Measurements from ENCODE around the gene AGTPBP1. TPM values are rescaled to one million over a fixed set of nuclear protein-coding genes. Genes with fewer than 3 reads are reported as not detected.

Gene AGTPBP1
- total RNA-seq, 1 donor from 2014 or later: 27.8 TPM

DNA sequence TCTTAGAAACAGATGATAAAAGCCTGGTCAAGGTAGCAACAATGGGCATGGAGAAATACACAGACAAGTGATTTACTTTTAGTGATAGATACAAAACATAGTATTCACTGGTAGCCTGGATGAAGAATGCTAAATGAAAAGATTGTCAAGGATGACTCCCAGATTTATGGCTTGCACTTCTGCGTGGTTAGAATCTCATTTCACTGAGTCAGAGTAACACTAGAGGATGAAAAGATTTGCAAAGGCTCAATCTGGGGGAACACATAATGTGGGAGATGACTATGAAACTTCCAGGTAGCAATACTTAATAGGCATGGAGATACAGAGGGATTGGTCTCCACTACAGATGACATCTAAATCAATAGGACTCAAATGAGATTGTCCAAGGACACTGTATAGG lies 38.4 kb downstream of the AGTPBP1 start:
- H3K4me3 Mint-ChIP-seq: no peak overlapping the region
- intact Hi-C loops (cut with micrococcal nuclease): no loop called here
- no peaks in the 10 kb centered on the region for H3K27me3 Mint-ChIP-seq
- peaks cover 2% of the 10 kb centered on the region for H3K4me1 Mint-ChIP-seq
- no peaks in the 10 kb centered on the region for H3K9me3 Mint-ChIP-seq
- H3K27ac Mint-ChIP-seq: no peak overlapping the region
- no peak for DNase-seq
- peaks cover 6% of the 10 kb centered on the region for H3K36me3 Mint-ChIP-seq (ENCODE audit: low read depth)

DNA sequence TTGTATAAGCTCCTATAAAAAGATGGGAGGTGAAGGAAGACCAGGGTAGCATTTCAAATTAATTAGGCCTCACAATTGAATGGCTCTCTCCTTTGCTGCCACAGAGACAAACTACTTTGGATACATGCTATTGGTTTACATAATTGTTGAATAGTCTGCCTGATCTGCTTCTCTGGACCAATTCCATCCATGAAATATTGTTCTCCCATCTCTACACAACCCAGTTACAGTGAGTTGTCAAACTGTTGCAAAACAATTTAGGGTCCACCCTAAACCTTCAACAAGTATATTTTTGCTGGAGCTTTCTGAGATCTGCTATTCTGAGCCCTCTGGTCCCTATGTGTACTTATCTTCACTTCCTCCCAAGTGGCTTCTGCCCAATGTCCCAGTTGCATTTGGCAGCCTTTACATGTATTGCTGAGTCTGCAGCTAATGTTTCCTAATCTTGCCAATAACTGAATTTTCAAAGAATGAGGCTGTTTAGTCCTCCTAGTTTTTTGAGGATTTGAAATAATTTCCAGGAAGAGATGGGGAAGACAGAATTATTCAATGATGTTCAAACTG lies 38.9 kb downstream of the AGTPBP1 start:
- H3K27ac Mint-ChIP-seq: no peak overlapping the region
- H3K4me3 Mint-ChIP-seq: no peak overlapping the region
- H3K36me3 Mint-ChIP-seq (ENCODE audit: low read depth): peaks cover 6% of the 10 kb centered on the region
- H3K27me3 Mint-ChIP-seq: no peaks in the 10 kb centered on the region
- DNase-seq: no peak
- intact Hi-C loops (cut with micrococcal nuclease): no loop called here
- no peaks in the 10 kb centered on the region for H3K9me3 Mint-ChIP-seq
- peaks cover 3% of the 10 kb centered on the region for H3K4me1 Mint-ChIP-seq

DNA sequence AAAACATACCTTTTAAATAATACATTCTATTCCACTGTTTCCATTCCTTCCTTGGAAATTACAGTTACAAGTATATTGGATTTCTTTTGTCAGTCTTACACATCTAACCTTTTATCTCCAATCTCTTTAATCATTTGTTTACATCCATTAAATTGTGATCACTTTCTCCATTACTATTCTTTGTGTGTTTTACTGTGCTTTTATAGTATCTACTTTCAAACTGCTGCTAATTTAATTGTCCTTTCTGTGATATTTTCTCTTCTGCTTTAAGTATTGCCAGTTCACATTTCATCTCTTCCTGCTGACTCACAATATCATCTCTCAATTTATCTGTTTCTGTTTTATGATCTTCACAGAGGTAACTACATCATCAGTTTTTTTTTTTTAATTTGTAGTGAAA lies 39.6 kb downstream of the AGTPBP1 start:
- peaks cover 3% of the 10 kb centered on the region for H3K4me1 Mint-ChIP-seq
- peaks cover 4% of the 10 kb centered on the region for H3K36me3 Mint-ChIP-seq (ENCODE audit: low read depth)
- no peaks in the 10 kb centered on the region for H3K27me3 Mint-ChIP-seq
- no peak overlapping the region for H3K4me3 Mint-ChIP-seq
- no peak overlapping the region for H3K27ac Mint-ChIP-seq
- intact Hi-C loops (cut with micrococcal nuclease): no loop called here
- DNase-seq: no peak
- no peaks in the 10 kb centered on the region for H3K9me3 Mint-ChIP-seq

DNA sequence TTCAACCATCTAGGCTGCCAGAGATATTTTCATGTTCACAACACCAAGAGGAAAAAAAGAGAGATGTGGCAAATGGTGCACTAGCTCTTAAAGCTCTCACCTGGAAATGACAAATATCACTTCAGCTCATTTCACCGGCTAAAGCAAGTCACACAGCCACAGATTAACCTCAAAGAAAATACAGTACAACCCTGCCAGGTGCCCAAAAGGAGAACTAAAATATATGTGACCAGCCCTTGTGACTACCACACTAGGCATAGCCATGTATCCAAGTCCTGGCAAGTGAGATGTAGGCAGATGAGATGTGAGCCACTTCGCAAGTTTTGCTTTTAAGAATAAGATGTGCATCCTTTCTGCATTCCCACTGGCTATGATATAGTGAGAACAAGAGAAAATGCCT lies 41.4 kb downstream of the AGTPBP1 start:
- intact Hi-C loops (cut with micrococcal nuclease): no loop called here
- Mint-ChIP-seq H3K36me3 (ENCODE audit: low read depth) (no peaks in the 10 kb centered on the region), H3K27ac (no peak overlapping the region), H3K4me3 (no peak overlapping the region), H3K9me3 (no peaks in the 10 kb centered on the region), H3K27me3 (no peaks in the 10 kb centered on the region), H3K4me1 (peaks cover 3% of the 10 kb centered on the region)
- no peak for DNase-seq

DNA sequence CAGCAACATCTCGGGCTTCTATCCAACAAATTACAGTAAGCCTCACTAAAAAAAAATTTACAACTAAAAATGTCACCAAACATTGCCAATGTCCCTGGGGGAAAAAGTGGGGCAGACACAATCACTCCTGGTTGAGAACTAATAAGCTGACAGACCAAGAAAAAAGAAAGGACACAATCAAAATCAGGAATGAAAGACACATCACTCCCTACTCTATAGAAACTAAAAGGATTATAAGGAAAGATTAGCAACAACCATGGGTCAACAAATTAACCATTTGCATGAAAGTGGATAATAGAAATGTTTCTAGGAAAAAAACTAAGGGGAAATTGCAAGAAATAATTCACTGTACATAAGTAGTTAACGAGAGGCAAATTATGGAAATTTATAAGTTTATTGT lies 53.4 kb downstream of the AGTPBP1 start:
- intact Hi-C loops (cut with micrococcal nuclease): no loop called here
- no peak for DNase-seq
- no peak overlapping the region for H3K4me3 Mint-ChIP-seq
- H3K27ac Mint-ChIP-seq: no peak overlapping the region
- no peaks in the 10 kb centered on the region for H3K4me1 Mint-ChIP-seq
- H3K9me3 Mint-ChIP-seq: no peaks in the 10 kb centered on the region
- no peaks in the 10 kb centered on the region for H3K27me3 Mint-ChIP-seq
- H3K36me3 Mint-ChIP-seq (ENCODE audit: low read depth): peaks cover 17% of the 10 kb centered on the region

DNA sequence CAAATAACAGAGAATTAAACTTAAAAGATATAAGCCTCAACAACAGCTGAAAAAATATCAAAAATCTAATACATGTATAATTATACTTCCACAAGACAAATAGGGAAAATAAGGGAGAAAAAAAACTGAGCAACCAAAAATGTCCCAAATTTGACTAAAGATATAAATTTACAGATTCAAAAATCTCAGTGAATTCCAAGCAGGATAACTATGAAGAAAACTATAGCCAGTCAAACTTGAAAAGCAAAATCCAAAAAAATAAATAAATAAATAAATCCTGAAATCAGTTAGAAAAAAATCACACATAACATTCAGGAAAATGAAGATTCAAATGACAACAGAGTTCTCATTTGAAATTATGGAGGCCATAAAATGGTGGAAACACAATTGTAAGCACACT lies 56.7 kb downstream of the AGTPBP1 start:
- Mint-ChIP-seq H3K36me3 (ENCODE audit: low read depth) (peaks cover 13% of the 10 kb centered on the region), H3K9me3 (no peaks in the 10 kb centered on the region), H3K4me1 (no peaks in the 10 kb centered on the region), H3K4me3 (no peak overlapping the region), H3K27ac (no peak overlapping the region), H3K27me3 (no peaks in the 10 kb centered on the region)
- no peak for DNase-seq
- intact Hi-C loops (cut with micrococcal nuclease): no loop called here

DNA sequence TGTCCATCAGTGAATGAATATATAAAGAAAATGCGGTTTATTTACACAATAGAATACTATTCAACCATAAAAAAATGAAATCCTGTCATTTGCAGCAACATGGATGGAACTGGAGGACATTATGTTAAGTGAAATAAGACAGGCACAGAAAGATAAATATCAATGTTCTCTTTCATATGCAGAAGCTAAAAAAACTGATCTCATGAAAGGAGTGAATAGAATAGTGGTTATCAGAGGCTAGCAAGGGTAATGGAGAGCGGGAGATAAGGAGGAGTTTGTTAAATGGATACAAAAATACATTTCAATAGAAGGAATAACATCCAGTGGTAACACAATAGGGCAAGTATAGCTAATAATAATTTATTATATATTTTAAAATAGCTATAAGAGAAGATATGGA lies 65.0 kb downstream of the AGTPBP1 start:
- intact Hi-C loops (cut with micrococcal nuclease): no loop called here
- Mint-ChIP-seq H3K4me1 (no peaks in the 10 kb centered on the region), H3K9me3 (no peaks in the 10 kb centered on the region), H3K27ac (no peak overlapping the region), H3K4me3 (no peak overlapping the region), H3K27me3 (no peaks in the 10 kb centered on the region), H3K36me3 (ENCODE audit: low read depth) (peaks cover 18% of the 10 kb centered on the region)
- DNase-seq: no peak

DNA sequence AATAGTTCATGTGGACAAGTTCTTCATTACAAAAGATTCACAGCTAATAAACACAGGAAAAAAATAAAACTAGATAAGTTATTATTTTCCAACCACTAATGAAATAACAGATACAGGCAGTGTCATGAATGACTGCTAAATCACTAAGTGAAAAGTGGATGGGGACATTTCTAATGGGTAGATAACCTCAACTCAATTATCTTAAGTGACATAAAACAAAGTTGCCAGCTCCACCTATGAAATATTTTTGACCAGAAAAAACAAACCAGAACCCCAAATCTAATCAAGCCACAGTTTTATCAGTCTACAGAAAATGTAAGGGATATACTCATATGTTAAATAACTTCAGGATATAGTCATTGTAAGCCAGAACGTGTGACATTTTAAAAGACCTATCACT lies 74.4 kb downstream of the AGTPBP1 start:
- Mint-ChIP-seq H3K36me3 (ENCODE audit: low read depth) (peaks cover 18% of the 10 kb centered on the region), H3K9me3 (no peaks in the 10 kb centered on the region), H3K27me3 (no peaks in the 10 kb centered on the region), H3K4me3 (no peak overlapping the region), H3K27ac (no peak overlapping the region), H3K4me1 (no peaks in the 10 kb centered on the region)
- DNase-seq: no peak
- intact Hi-C loops (cut with micrococcal nuclease): no loop called here

DNA sequence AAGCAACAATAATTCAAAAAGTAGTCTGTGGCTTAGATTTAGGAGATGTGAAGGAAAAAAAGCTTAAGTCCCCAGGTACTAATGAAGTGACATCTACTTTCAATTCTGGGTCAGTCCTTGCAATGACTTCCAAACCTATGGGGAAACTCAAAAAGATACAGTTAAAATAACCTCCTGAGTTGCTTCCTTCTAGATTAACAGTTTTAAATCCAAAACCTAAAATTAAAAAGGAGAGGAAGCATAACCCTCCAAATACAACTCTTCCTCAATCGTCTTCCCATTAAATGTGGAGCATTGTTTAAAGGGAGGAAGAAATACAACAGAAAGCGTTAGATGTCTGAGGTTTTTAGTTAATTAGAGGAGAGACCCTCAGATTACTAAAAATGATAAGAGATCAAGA lies 75.7 kb downstream of the AGTPBP1 start:
- H3K36me3 Mint-ChIP-seq (ENCODE audit: low read depth): peaks cover 15% of the 10 kb centered on the region
- no peak overlapping the region for H3K27ac Mint-ChIP-seq
- DNase-seq: no peak
- no peaks in the 10 kb centered on the region for H3K27me3 Mint-ChIP-seq
- intact Hi-C loops (cut with micrococcal nuclease): no loop called here
- no peaks in the 10 kb centered on the region for H3K4me1 Mint-ChIP-seq
- H3K9me3 Mint-ChIP-seq: no peaks in the 10 kb centered on the region
- H3K4me3 Mint-ChIP-seq: no peak overlapping the region

DNA sequence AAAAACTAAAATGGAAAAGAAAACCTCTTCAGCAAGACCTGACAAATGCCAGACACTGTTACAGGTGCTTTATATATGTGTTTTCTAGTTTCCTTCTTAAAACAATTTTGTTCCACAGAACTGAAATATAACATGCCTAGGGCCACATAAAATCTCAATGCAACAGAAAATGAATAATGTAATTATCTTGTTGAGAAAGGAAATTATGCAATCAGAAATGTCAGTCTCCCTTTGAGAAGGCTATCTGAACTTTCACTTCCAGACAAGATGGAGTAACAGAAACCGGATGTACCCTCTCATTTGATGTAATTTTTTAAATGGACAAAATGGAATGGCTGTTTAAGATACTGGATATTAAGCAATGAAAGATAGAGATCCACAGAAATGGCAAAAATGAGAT lies 79.2 kb downstream of the AGTPBP1 start:
- Mint-ChIP-seq H3K27ac (no peak overlapping the region), H3K36me3 (ENCODE audit: low read depth) (peaks cover 7% of the 10 kb centered on the region), H3K4me1 (no peaks in the 10 kb centered on the region), H3K27me3 (no peaks in the 10 kb centered on the region), H3K4me3 (no peak overlapping the region), H3K9me3 (no peaks in the 10 kb centered on the region)
- intact Hi-C loops (cut with micrococcal nuclease): no loop called here
- no peak for DNase-seq

DNA sequence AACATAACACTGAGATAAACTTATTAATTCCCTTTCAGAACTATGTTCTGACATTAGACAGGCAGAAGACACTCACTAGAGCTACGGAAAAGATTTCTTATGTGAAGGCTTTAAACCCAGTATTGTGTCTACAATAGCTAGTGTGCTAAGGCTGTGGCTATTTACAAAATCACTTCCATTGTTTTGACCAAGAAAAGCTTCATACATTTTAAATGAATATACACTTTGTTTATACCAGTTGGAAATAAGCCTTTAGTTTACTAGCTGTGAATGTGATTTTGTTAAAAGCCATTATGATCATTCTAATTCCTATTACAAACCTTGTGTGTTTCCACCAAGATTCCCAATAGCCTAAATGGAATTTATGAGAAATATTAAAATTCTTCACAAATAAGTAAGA lies 83.0 kb downstream of the AGTPBP1 start:
- no peak for DNase-seq
- Mint-ChIP-seq H3K4me1 (no peaks in the 10 kb centered on the region), H3K27ac (no peak overlapping the region), H3K36me3 (ENCODE audit: low read depth) (peaks cover 5% of the 10 kb centered on the region), H3K4me3 (no peak overlapping the region), H3K27me3 (no peaks in the 10 kb centered on the region), H3K9me3 (no peaks in the 10 kb centered on the region)
- intact Hi-C loops (cut with micrococcal nuclease): no loop called here

DNA sequence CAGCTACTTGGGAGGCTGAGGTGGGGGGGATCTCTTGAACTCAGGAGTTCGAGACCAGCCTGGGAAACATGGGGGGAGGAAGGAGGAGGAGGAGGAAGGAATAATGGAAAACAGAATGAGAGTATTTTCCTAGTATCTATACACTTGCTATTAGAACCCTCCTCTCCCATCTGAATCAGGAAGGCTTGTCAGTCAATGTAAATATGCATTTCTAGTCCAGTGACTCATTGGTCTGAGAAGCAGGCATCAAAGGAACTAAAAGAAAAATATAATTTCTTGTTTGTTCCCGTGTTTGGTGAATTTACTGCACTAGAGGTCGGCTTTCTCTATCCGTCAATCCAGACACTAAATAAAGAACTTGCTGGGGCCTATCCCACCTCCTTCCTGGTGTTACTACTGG lies 88.6 kb downstream of the AGTPBP1 start:
- no peak overlapping the region for H3K27ac Mint-ChIP-seq
- no peak for DNase-seq
- H3K4me3 Mint-ChIP-seq: no peak overlapping the region
- no peaks in the 10 kb centered on the region for H3K27me3 Mint-ChIP-seq
- H3K9me3 Mint-ChIP-seq: no peaks in the 10 kb centered on the region
- peaks cover 12% of the 10 kb centered on the region for H3K36me3 Mint-ChIP-seq (ENCODE audit: low read depth)
- intact Hi-C loops (cut with micrococcal nuclease): no loop called here
- no peaks in the 10 kb centered on the region for H3K4me1 Mint-ChIP-seq

DNA sequence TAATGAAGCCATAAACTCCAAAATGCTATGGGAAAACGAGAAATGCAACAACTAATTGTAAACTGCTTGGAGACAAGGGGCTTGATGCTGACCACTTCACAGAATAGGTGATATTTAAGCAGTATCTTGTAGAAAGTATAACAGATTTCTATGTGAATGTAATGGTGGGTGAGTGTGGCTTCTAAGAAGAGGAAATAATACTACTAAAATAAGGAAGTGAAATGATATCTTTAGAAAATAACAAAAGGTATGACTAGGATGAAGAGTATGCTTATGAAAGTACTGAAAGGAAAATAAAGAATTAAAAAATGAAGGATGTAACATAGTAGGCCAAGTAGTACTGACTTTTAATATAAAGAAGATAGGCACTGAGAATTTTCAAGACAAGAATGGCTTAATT lies 94.2 kb downstream of the AGTPBP1 start:
- no peaks in the 10 kb centered on the region for H3K27me3 Mint-ChIP-seq
- no peak overlapping the region for H3K27ac Mint-ChIP-seq
- H3K36me3 Mint-ChIP-seq (ENCODE audit: low read depth): peaks cover 14% of the 10 kb centered on the region
- no peak overlapping the region for H3K4me3 Mint-ChIP-seq
- no peaks in the 10 kb centered on the region for H3K9me3 Mint-ChIP-seq
- intact Hi-C loops (cut with micrococcal nuclease): no loop called here
- H3K4me1 Mint-ChIP-seq: peaks cover 2% of the 10 kb centered on the region
- DNase-seq: no peak

DNA sequence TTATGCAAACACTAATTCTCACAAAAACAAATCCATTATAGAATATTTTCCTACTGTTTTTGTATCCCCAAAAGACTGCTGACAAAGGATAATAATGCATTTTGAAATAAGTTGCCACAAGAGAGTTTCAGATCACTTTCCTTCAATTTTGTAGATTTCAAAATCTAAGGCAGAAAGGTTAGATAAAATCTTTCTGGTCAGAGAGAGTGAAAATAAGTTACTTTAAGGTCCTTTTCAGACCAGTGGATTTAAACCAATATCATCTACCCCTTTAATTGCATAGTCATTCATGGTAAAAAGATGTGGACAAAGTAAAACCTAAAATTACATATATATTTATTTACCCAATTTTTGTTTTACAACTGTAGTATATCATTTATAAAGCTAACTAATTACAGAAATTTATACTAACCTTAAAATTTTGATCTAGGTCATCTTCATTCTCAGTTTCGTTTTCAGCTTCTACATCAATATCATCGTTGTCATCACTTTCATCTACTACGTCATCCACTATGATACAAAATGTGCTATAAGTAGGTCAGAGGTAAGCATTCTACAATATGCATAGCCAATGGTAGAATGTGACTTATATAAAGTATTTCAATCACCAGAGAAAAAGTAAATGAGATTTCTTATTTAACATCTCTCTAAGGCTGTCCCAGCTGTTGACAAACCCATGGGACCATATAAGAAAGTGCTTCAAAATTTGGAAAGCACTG lies 95.7 kb downstream of the AGTPBP1 start:
- Mint-ChIP-seq H3K36me3 (ENCODE audit: low read depth) (peaks cover 16% of the 10 kb centered on the region), H3K4me1 (peaks cover 2% of the 10 kb centered on the region), H3K4me3 (no peak overlapping the region), H3K27me3 (no peaks in the 10 kb centered on the region), H3K27ac (no peak overlapping the region), H3K9me3 (no peaks in the 10 kb centered on the region)
- intact Hi-C loops (cut with micrococcal nuclease): no loop called here
- no peak for DNase-seq

DNA sequence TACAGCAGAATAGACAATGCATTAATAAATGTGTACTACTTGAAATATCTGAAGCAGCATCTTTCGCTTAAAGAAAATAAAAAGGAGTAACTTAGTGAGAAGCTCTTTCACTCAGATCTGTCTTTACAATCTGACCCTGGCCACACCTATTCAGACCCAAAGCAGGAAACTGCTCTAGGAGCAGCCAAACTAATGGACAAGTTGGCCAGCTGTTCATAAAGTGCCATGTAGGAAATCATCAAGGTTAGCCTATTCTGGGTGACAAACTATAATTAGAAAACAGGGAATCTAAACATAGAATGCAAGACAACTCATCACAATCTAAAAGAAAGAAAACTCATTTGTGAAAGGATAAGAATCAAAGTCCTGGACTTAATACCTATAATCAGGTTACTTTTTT lies 101.3 kb downstream of the AGTPBP1 start:
- Mint-ChIP-seq H3K4me3 (no peak overlapping the region), H3K36me3 (ENCODE audit: low read depth) (peaks cover 13% of the 10 kb centered on the region), H3K27me3 (no peaks in the 10 kb centered on the region), H3K9me3 (no peaks in the 10 kb centered on the region), H3K4me1 (no peaks in the 10 kb centered on the region), H3K27ac (no peak overlapping the region)
- intact Hi-C loops (cut with micrococcal nuclease): no loop called here
- no peak for DNase-seq
